Fibroblast of pulmonary artery (primary cell): ENCODE data around the gene HLA-B.

Experiments
- DNase-seq: peaks from one replicate; pipeline ENCODE4 v3.0.0-alpha.2; 2010; ENCODE audit warnings: low read depth
- H3K4me3 ChIP-seq: replicated peaks from 2 replicates; pipeline ENCODE4 v1.5.1; 2011; ENCODE audit warnings: low read depth, mild to moderate bottlenecking, control low read depth, low read length, moderate library complexity
- CTCF ChIP-seq: IDR thresholded peaks from 2 replicates; pipeline ENCODE4 v1.5.1; 2011; ENCODE audit warnings: mild to moderate bottlenecking, control low read depth, low read length, inconsistent platforms; ENCODE audit errors: missing control alignments

HLA-B gene

GRCh38 chr6:31357886-31358285 lies 907 bp upstream of the HLA-B start:
- H3K4me3 ChIP-seq = no peak overlapping the region
- no peak for DNase-seq
- no peak for TF ChIP-seq CTCF

- H3K4me3 ChIP-seq = peak overlapping the region; percentile 68
- TF ChIP-seq CTCF = no peak
- peak; percentile 25 for DNase-seq
Measured at GRCh38 chr6:31356216-31356945, 598 bp downstream of the HLA-B start.

GRCh38 chr6:31355583-31355948 lies 1.4 kb downstream of the HLA-B start:
- peak overlapping the region; percentile 68 for H3K4me3 ChIP-seq
- TF ChIP-seq CTCF = no peak

GRCh38 chr6:31354864-31355582 lies 2.0 kb downstream of the HLA-B start:
- H3K4me3 ChIP-seq = no peak overlapping the region
- TF ChIP-seq CTCF = no peak

More at GRCh38 chr6:31355583-31355948, 1.4 kb downstream of the HLA-B start:
- no peak for DNase-seq

GRCh38 chr6:31354158-31354863 lies 2.7 kb downstream of the HLA-B start:
- H3K4me3 ChIP-seq = no peak overlapping the region
- TF ChIP-seq CTCF = no peak
- no peak for DNase-seq

More at GRCh38 chr6:31354864-31355582, 2.0 kb downstream of the HLA-B start:
- DNase-seq = no peak

GRCh38 chr6:31353384-31353945 lies 3.5 kb downstream of the HLA-B start:
- TF ChIP-seq CTCF = no peak
- H3K4me3 ChIP-seq = no peak overlapping the region
- DNase-seq = no peak
